Measurements from ENCODE around the gene NAT9.

The NAT9 gene

GRCh38 chr17:74779948-74780400, 3.8 kb upstream of the NAT9 start:
- TF ChIP-seq FOXM1 (IDR thresholded peaks at IDR 0.05; ENCODE audit: borderline replicate concordance, low read depth): no peak
- no peak for TF ChIP-seq YY1 (IDR thresholded peaks at IDR 0.05; ENCODE audit: low read depth)
- TF ChIP-seq CEBPB (IDR thresholded peaks at IDR 0.05): no peak
- TF ChIP-seq EGR1 (IDR thresholded peaks at IDR 0.05): no peak

GRCh38 chr17:74779501-74779900, 3.4 kb upstream of the NAT9 start:
- no peak for TF ChIP-seq TEAD4 (IDR thresholded peaks at IDR 0.05)
- TF ChIP-seq REST (IDR thresholded peaks at IDR 0.05; ENCODE audit: low read depth): no peak
- no peak for TF ChIP-seq NFIC (IDR thresholded peaks at IDR 0.05)
- no peak for TF ChIP-seq EP300 (IDR thresholded peaks at IDR 0.05; ENCODE audit: borderline replicate concordance)
- no peak for TF ChIP-seq RAD21 (IDR thresholded peaks at IDR 0.05; ENCODE audit: low read depth)
- no peak for TF ChIP-seq TAF1 (IDR thresholded peaks at IDR 0.05; ENCODE audit: low read depth)
- TF ChIP-seq FOXM1 (IDR thresholded peaks at IDR 0.05; ENCODE audit: borderline replicate concordance, low read depth): no peak
- no peak for TF ChIP-seq TCF12 (IDR thresholded peaks at IDR 0.05; ENCODE audit: low read depth)
- TF ChIP-seq YY1 (IDR thresholded peaks at IDR 0.05; ENCODE audit: low read depth): no peak
- TF ChIP-seq EGR1 (IDR thresholded peaks at IDR 0.05): no peak

- TF ChIP-seq REST (IDR thresholded peaks at IDR 0.05; ENCODE audit: low read depth): no peak
- TF ChIP-seq NFIC (IDR thresholded peaks at IDR 0.05): no peak
- TF ChIP-seq CREB1 (IDR thresholded peaks at IDR 0.05; ENCODE audit: low read depth): no peak
- TF ChIP-seq RAD21 (IDR thresholded peaks at IDR 0.05; ENCODE audit: low read depth): no peak
- TF ChIP-seq FOXM1 (IDR thresholded peaks at IDR 0.05; ENCODE audit: borderline replicate concordance, low read depth): no peak
- TF ChIP-seq TAF1 (IDR thresholded peaks at IDR 0.05; ENCODE audit: low read depth): no peak
- TF ChIP-seq ZBTB7A (IDR thresholded peaks at IDR 0.05; ENCODE audit: low read depth): no peak
- no peak for TF ChIP-seq YY1 (IDR thresholded peaks at IDR 0.05; ENCODE audit: low read depth)
Observed at GRCh38 chr17:74778960-74779359, 2.8 kb upstream of the NAT9 start.

- TF ChIP-seq CEBPB (IDR thresholded peaks at IDR 0.05) (no peak), NFIC (IDR thresholded peaks at IDR 0.05) (no peak), USF1 (IDR thresholded peaks at IDR 0.05) (no peak), MAX (IDR thresholded peaks at IDR 0.05) (no peak), EP300 (IDR thresholded peaks at IDR 0.05; ENCODE audit: borderline replicate concordance) (no peak), FOXM1 (IDR thresholded peaks at IDR 0.05; ENCODE audit: borderline replicate concordance, low read depth) (no peak), RAD21 (IDR thresholded peaks at IDR 0.05; ENCODE audit: low read depth) (no peak)
Observed at GRCh38 chr17:74777901-74778515, 1.9 kb upstream of the NAT9 start.

GRCh38 chr17:74776990-74777389, 845 bp upstream of the NAT9 start:
- no peak for TF ChIP-seq MAX (IDR thresholded peaks at IDR 0.05)
- no peak for TF ChIP-seq TCF12 (IDR thresholded peaks at IDR 0.05; ENCODE audit: low read depth)
- no peak for TF ChIP-seq RAD21 (IDR thresholded peaks at IDR 0.05; ENCODE audit: low read depth)
- TF ChIP-seq CREB1 (IDR thresholded peaks at IDR 0.05; ENCODE audit: low read depth): no peak
- no peak for TF ChIP-seq TAF1 (IDR thresholded peaks at IDR 0.05; ENCODE audit: low read depth)
- no peak for TF ChIP-seq EGR1 (IDR thresholded peaks at IDR 0.05)
- no peak for TF ChIP-seq ZBTB7A (IDR thresholded peaks at IDR 0.05; ENCODE audit: low read depth)
- TF ChIP-seq TEAD4 (IDR thresholded peaks at IDR 0.05): no peak
- no peak for TF ChIP-seq NFIC (IDR thresholded peaks at IDR 0.05)

GRCh38 chr17:74775409-74776043, 619 bp downstream of the NAT9 start:
- TF ChIP-seq YY1 (IDR thresholded peaks at IDR 0.05; ENCODE audit: low read depth): no peak

- TF ChIP-seq RAD21 (IDR thresholded peaks at IDR 0.05; ENCODE audit: low read depth): no peak
- no peak for TF ChIP-seq NFIC (IDR thresholded peaks at IDR 0.05)
- no peak for TF ChIP-seq CREB1 (IDR thresholded peaks at IDR 0.05; ENCODE audit: low read depth)
- TF ChIP-seq TCF12 (IDR thresholded peaks at IDR 0.05; ENCODE audit: low read depth): no peak
- TF ChIP-seq REST (IDR thresholded peaks at IDR 0.05; ENCODE audit: low read depth): no peak
- TF ChIP-seq YY1 (IDR thresholded peaks at IDR 0.05; ENCODE audit: low read depth): no peak
- TF ChIP-seq EGR1 (IDR thresholded peaks at IDR 0.05): no peak
- no peak for TF ChIP-seq TEAD4 (IDR thresholded peaks at IDR 0.05)
- no peak for TF ChIP-seq CEBPB (IDR thresholded peaks at IDR 0.05)
- TF ChIP-seq TAF1 (IDR thresholded peaks at IDR 0.05; ENCODE audit: low read depth): no peak
- no peak for TF ChIP-seq MAX (IDR thresholded peaks at IDR 0.05)
- no peak for TF ChIP-seq EP300 (IDR thresholded peaks at IDR 0.05; ENCODE audit: borderline replicate concordance)
- TF ChIP-seq FOXM1 (IDR thresholded peaks at IDR 0.05; ENCODE audit: borderline replicate concordance, low read depth): no peak
- TF ChIP-seq ZBTB7A (IDR thresholded peaks at IDR 0.05; ENCODE audit: low read depth): no peak
- no peak for TF ChIP-seq USF1 (IDR thresholded peaks at IDR 0.05)
Observed at GRCh38 chr17:74773871-74774286, 2.3 kb downstream of the NAT9 start.
